OCI-LY7 (cell line): Measurements from ENCODE around the gene GALNT8. TPM values are rescaled to one million over a fixed set of nuclear protein-coding genes. Genes with fewer than 3 reads are reported as not detected.

Source experiments
- BruUV-seq: library from RNA; stranded (reverse); fragments of 400-500 nt; replicated peaks from 2 replicates; lab custom pipeline; 2021; lab: Mats Ljungman, UMichigan
- CTCF ChIA-PET: fragments of 300-600 bp; sonication (Branson Sonifier 250); formaldehyde crosslinking; loops from one replicate; lab custom pipeline; 2022; ENCODE audit warnings: antibody characterized with exemption; ENCODE audit not compliant: unreplicated experiment; lab: Charles Lee
- POLR2A ChIA-PET: fragments of 300-600 bp; sonication (Branson Sonifier 250); formaldehyde crosslinking; loops from one replicate; lab custom pipeline; 2022; ENCODE audit warnings: antibody characterized with exemption; lab: Charles Lee
- DNase-seq: peaks from one replicate; pipeline ENCODE4 v3.0.0-alpha.2; 2015; ENCODE audit warnings: low spot score
- H2AFZ ChIP-seq: fragments of 200-600 bp; sonication (generic), shearing (Covaris generic); 2 replicates; pipeline ENCODE4 v1.6.1; 2014; ENCODE audit warnings: mild to moderate bottlenecking, antibody characterized with exemption, low read length, moderate library complexity
- H3K27ac ChIP-seq: fragments of 200-600 bp; sonication (generic); 2 replicates; pipeline ENCODE4 v1.5.1; 2014; ENCODE audit warnings: mixed run types, low read depth, mild to moderate bottlenecking, moderate library complexity, low read length, inconsistent platforms; ENCODE audit not compliant: poor library complexity, severe bottlenecking
- H3K36me3 ChIP-seq: fragments of 200-600 bp; sonication (generic); 2 replicates; pipeline ENCODE4 v1.6.1; 2014; ENCODE audit warnings: mild to moderate bottlenecking, antibody characterized with exemption, low read length, moderate library complexity, mixed read lengths; ENCODE audit not compliant: insufficient read depth
- H3K4me1 ChIP-seq: fragments of 200-600 bp; sonication (generic); 2 replicates; pipeline ENCODE4 v1.5.1; 2014; ENCODE audit warnings: mild to moderate bottlenecking, low read length; ENCODE audit not compliant: insufficient read depth, poor library complexity, severe bottlenecking
- H3K4me2 ChIP-seq: fragments of 200-600 bp; sonication (generic); 2 replicates; pipeline ENCODE4 v1.6.1; 2014; ENCODE audit warnings: mild to moderate bottlenecking, low read length
- H3K4me3 ChIP-seq: fragments of 200-600 bp; sonication (generic); 2 replicates; pipeline ENCODE4 v1.5.1; 2014; ENCODE audit warnings: mild to moderate bottlenecking, low read depth, low read length; ENCODE audit not compliant: poor library complexity, severe bottlenecking
- H3K79me2 ChIP-seq: fragments of 200-600 bp; sonication (generic); 2 replicates; pipeline ENCODE4 v1.6.1; 2016; ENCODE audit warnings: low read depth, mild to moderate bottlenecking, low read length, moderate library complexity, mixed read lengths; ENCODE audit not compliant: insufficient read depth
- H3K9me2 ChIP-seq: fragments of 200-600 bp; sonication (generic); 2 replicates; pipeline ENCODE4 v1.6.1; 2016; ENCODE audit warnings: mild to moderate bottlenecking, low read length, mixed read lengths; ENCODE audit not compliant: insufficient read depth
- H3K9me3 ChIP-seq: fragments of 200-600 bp; sonication (generic); 2 replicates; pipeline ENCODE4 v1.6.1; 2014; ENCODE audit warnings: mild to moderate bottlenecking, mixed run types, low read length, mixed read lengths
- H4K20me1 ChIP-seq: fragments of 200-600 bp; sonication (generic); 2 replicates; pipeline ENCODE4 v1.6.1; 2014; ENCODE audit warnings: mild to moderate bottlenecking, antibody characterized with exemption, low read length, moderate library complexity, mixed read lengths; ENCODE audit not compliant: insufficient read depth
- CTCF ChIP-seq: fragments of 200-600 bp; sonication (generic); conservative IDR thresholded peaks from 2 replicates; pipeline ENCODE4 v1.5.1; 2014; ENCODE audit warnings: mild to moderate bottlenecking, antibody characterized with exemption, low read length, moderate library complexity, mixed read lengths
- EZH2phosphoT487 ChIP-seq: fragments of 200-600 bp; sonication (generic); IDR thresholded peaks from 2 replicates; pipeline ENCODE4 v1.6.1; 2018; ENCODE audit warnings: low read depth, borderline replicate concordance, mild to moderate bottlenecking, mixed run types, antibody characterized with exemption, low read length, moderate library complexity, mixed read lengths
- intact Hi-C: fragments of 100-400 bp; cut with micrococcal nuclease; formaldehyde crosslinking; loops from one replicate; pipeline ENCODE4 v1.10.0; 2022; ENCODE audit not compliant: unreplicated experiment
- total RNA-seq, 2 experiments: library from RNA; depleted of rRNA in 1 of 2; stranded (reverse); fragments of >200 nt in 1 of 2; shearing (Covaris generic) in 1 of 2; gene quantifications; 2 replicates each; pipeline ENCODE4 v1.2.3, GENCODE V29; 2014 to 2022

The GALNT8 gene
- total RNA-seq, 2 experiments from 2014 or later, result 0.60 TPM; not detected in 1

GRCh38 chr12:4771172-4771959 lies 51.2 kb downstream of the GALNT8 start:
- BruUV-seq, result no TSS peak
- 0 out of 2 replicates have a peak, but pooled peaks cover 4% of the 10 kb centered on the region for H3K9me3 ChIP-seq
- H3K27ac ChIP-seq, result no peak overlapping the region
- no peaks in the 10 kb centered on the region for H4K20me1 ChIP-seq
- POLR2A ChIA-PET, result no interaction called here
- CTCF ChIA-PET, result no interaction called here
- no peak overlapping the region for H3K4me2 ChIP-seq
- no peaks in the 10 kb centered on the region for H3K79me2 ChIP-seq
- no peak overlapping the region for H2AFZ ChIP-seq
- H3K9me2 ChIP-seq, result no peaks in the 10 kb centered on the region
- TF ChIP-seq EZH2phosphoT487 (no peak), CTCF (no peak)
- intact Hi-C loops, result no loop called here
- no peak overlapping the region for H3K4me3 ChIP-seq
- no peaks in the 10 kb centered on the region for H3K36me3 ChIP-seq
- no peaks in the 10 kb centered on the region for H3K4me1 ChIP-seq
- no peak for DNase-seq

GRCh38 chr12:4771960-4772566 lies 51.9 kb downstream of the GALNT8 start:
- POLR2A ChIA-PET, result no interaction called here

More at GRCh38 chr12:4771960-4772566, 51.9 kb downstream of the GALNT8 start:
- Histone ChIP-seq H3K4me2 (no peak overlapping the region), H3K9me2 (no peaks in the 10 kb centered on the region), H3K4me1 (no peaks in the 10 kb centered on the region), H3K36me3 (no peaks in the 10 kb centered on the region), H3K9me3 (0 out of 2 replicates have a peak, but pooled peaks cover 4% of the 10 kb centered on the region), H3K4me3 (no peak overlapping the region), H3K27ac (no peak overlapping the region), H4K20me1 (no peaks in the 10 kb centered on the region), H3K79me2 (no peaks in the 10 kb centered on the region), H2AFZ (no peak overlapping the region)
- no peak for DNase-seq
- CTCF ChIA-PET, result no interaction called here
- no TSS peak for BruUV-seq
- TF ChIP-seq EZH2phosphoT487, result no peak
- TF ChIP-seq CTCF, result no peak
- intact Hi-C loops, result no loop called here
